GM19324 (cell line): ENCODE measurements around the gene TAX1BP3.

ENCODE experiments used
- ATAC-seq: cut with Tn5 transposase; IDR thresholded peaks from one replicate; pipeline ENCODE4 v1.9.1; 2021; ENCODE audit warnings: mild to moderate bottlenecking, moderate library complexity; ENCODE audit not compliant: unreplicated experiment, low FRiP score

The TAX1BP3 gene

DNA sequence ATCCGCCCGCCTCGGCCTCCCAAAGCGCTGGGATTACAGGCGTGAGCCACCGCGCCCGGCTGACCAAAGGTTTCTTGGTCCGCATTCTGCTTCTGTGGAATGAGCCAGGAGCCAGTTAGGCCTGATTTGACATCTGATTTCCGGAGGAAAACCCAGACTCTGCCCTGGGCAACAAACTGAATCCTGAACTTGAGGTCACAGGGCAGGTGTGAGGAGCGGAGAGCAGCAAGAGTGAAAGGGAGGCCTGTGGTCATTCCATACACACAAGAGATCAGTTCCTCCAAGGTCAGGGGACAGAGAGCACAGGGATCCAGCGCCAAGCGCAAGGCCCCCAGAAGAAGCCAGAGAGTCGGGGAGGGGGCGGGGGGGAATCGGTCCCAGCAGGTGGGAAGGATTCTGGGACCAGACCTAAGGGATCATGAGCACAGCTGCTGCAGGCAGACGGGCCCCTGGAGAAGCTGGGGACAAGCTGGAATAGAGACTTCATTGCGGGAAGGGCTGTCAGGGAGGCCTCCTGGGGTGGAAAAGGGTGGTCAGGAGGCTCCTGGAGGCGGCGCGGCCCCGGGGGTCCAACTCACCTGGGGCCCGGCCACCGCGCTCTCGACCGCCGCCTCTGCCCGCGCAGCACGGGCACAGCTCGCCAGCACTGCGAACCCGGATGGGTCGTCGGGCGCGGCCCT is 32.8 kb downstream of the TAX1BP3 start:
- ATAC-seq, result no peak

DNA sequence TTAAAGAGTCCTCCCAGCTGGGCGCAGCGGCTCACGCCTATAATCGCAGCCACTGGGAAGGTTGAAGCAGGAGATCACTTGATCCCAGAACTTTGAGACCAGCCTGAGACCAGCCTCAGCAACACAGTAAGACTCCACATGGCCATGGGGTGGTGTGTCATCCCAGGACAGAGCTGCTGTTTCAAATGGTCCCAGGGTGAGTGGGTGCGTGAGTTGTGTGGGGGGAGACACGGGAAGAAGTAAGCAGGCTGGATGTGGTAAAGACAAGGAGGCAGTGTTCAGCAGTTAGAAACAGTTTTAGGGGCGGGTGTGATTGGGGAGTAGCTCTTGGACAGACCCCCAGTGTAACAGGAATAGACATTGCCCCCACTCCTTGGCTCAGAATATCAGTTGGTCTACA is 36.1 kb downstream of the TAX1BP3 start:
- ATAC-seq, result no peak

DNA sequence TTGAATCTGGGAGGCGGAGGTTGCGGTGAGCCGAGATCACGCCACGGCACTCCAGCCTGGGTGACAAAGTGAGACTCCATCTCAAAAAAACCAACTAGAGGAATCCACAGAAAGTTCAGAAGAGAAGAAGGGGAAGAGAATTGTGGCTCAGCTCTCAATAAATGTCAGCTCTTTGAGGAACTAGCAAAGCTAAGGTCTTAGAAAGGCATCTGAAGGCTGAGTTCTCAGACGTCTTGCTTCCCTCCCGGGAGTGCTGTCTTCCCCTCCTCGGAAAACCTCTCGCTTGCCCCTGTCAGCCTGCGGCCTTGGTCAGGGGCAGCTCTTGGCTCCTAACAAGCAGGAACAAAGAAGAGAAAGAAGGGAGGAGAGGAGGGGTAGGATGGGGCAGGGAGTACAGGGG is 37.6 kb downstream of the TAX1BP3 start:
- ATAC-seq, result no peak

- ATAC-seq, result no peak
These were observed 40.6 kb downstream of the TAX1BP3 start for GRCh38 chr17:3627769-3628167.

DNA sequence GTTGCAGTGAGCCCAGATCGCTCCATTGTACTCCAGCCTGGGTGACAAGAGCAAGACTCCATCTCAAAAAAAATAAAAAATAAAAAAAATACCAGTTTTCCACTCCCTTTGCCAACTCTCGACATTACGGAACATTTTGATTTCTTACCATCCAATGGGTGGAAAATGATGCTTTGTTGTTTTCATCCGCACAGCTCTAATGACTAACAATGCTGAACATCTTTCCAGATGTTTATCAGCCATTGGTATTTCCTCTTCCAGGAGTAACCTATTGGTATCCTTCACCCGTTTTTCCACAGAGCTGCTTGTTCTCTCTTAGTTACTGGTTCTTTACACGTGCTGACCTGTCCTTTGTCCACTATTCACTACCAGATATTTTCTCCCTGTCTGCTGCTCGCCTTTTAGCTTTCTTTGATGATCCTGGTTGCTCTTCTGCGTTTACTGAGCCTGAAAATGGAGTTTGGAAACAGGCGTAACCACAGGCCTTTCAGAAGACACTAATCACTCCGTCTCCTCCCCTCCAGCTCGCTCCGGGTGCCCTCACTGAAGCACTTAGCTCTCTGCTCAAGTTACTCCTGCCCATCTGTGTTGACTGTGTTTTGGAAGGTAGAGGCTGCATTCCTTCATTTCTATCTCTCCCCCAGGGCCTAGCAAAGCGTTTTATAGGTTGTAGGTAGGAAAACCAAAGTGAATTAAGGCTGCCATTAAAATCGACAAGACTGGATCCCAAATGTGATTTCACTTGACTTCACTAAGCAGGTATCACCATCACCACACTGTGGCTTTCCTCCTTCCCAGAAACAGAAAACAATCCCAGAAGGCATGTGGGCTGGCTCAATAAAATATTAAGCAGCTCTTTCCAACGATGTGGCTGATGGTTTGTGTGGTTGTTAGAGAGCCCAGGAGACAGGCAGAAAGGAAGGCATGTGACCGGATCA is 41.3 kb downstream of the TAX1BP3 start:
- ATAC-seq, result no peak

- no peak for ATAC-seq
These were observed 45.3 kb downstream of the TAX1BP3 start for GRCh38 chr17:3622977-3623594.

DNA sequence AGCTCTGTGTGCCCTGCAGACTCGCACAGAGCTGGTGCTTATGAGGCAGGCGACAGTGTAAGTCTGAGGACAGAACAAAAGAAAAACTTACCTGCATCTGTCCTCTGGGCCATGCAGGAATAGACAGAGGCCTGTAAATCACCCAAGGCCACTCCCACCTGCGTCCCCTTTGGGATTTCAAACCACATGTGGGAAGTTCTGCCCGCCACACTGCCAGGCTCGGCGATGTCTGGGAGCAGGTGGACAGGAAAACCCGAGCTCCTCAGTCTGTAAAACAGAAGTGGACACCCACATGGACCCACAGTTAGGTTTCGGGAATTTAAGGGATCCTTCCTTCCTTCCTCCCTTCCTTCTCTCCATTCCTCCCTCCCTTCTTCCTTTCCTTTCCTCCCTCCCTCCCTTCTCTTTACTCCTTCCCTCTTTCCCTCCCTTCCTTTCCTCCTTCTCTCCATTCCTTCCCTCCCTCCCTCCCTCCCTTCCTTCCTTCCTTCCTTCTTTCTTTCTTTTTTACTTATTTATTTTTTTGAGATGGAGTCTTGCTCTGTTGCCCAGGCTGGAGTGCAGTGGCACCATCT is 47.1 kb downstream of the TAX1BP3 start:
- no peak for ATAC-seq

DNA sequence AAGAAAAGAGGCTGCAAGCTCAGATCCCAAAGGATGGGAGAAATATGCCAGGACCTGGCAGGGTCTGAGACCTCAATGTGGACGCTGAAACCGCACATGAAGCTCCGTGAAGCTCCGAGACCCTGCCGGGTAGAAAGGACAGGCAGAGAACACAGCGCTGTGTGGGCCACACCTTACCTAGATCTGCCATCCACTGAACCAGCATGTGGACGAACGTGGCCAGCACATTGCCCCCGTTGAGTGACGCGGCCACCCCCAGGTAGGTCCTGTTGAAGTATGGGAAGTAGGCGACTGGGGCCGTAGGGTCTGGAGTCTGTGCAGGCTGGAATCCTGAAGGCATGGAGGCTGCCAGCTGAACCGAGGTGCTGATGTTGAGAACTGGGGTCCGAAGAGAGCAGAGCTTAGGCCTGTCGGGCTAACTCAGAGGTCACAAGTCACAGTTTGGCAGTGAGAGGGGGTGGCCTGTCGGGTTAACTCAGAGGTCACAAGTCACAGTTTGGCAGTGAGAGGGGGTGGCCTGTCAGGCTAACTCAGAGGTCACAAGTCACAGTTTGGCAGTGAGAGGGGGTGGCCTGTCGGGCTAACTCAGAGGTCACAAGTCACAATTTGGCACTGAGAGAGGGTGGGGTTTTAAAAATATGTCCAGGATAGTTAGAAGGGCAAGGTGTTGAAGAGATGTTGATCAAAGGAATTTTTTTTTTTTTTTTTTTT is 53.1 kb downstream of the TAX1BP3 start:
- no peak for ATAC-seq

GRCh38 chr17:3613124-3613523 is 55.3 kb downstream of the TAX1BP3 start:
- no peak for ATAC-seq
